Astrocyte of the hippocampus (primary cell): ENCODE data around the gene ARHGAP26.

Source experiments
- DNase-seq: peaks from one replicate; pipeline ENCODE4 v3.0.0; 2011; ENCODE audit warnings: low read depth, low spot score

ARHGAP26 gene

GRCh38 chr5:142783601-142784341, 13.6 kb downstream of the ARHGAP26 start:
- no peak for DNase-seq

GRCh38 chr5:142784401-142784955, 14.3 kb downstream of the ARHGAP26 start:
- no peak for DNase-seq

GRCh38 chr5:142785206-142785605, 15.0 kb downstream of the ARHGAP26 start:
- no peak for DNase-seq

GRCh38 chr5:142789206-142789605, 19.0 kb downstream of the ARHGAP26 start:
- no peak for DNase-seq

GRCh38 chr5:142792012-142792864, 22.1 kb downstream of the ARHGAP26 start:
- DNase-seq = no peak

GRCh38 chr5:142792865-142793232, 22.7 kb downstream of the ARHGAP26 start:
- DNase-seq = no peak

GRCh38 chr5:142794537-142794936, 24.4 kb downstream of the ARHGAP26 start:
- DNase-seq = no peak

- no peak for DNase-seq
Observed at GRCh38 chr5:142795251-142795650, 25.1 kb downstream of the ARHGAP26 start.

- DNase-seq = no peak
Observed at GRCh38 chr5:142796492-142797109, 26.4 kb downstream of the ARHGAP26 start.

- DNase-seq = no peak
Observed at GRCh38 chr5:142797420-142797819, 27.2 kb downstream of the ARHGAP26 start.

- no peak for DNase-seq
Observed at GRCh38 chr5:142798099-142798770, 28.1 kb downstream of the ARHGAP26 start.

GRCh38 chr5:142800776-142801494, 30.8 kb downstream of the ARHGAP26 start:
- no peak for DNase-seq

GRCh38 chr5:142801495-142801871, 31.3 kb downstream of the ARHGAP26 start:
- no peak for DNase-seq

- DNase-seq = no peak
Observed at GRCh38 chr5:142803428-142804125, 33.4 kb downstream of the ARHGAP26 start.

GRCh38 chr5:142805339-142805738, 35.2 kb downstream of the ARHGAP26 start:
- DNase-seq = no peak

GRCh38 chr5:142806841-142807267, 36.7 kb downstream of the ARHGAP26 start:
- peak; percentile 64 for DNase-seq

GRCh38 chr5:142807372-142807911, 37.3 kb downstream of the ARHGAP26 start:
- no peak for DNase-seq

- DNase-seq = no peak
Observed at GRCh38 chr5:142808878-142809598, 38.9 kb downstream of the ARHGAP26 start.

GRCh38 chr5:142810081-142810480, 39.9 kb downstream of the ARHGAP26 start:
- DNase-seq = no peak
